ENCODE results near the gene CIRBP. TPM values are rescaled to one million over a fixed set of nuclear protein-coding genes. Genes with fewer than 3 reads are reported as not detected.

The CIRBP gene
- total and polyA plus RNA-seq, 2 of the 13 experiments (the other 11 are each of a cell fraction or from before 2014, with no cell fraction given) = 133 to 140 TPM

DNA sequence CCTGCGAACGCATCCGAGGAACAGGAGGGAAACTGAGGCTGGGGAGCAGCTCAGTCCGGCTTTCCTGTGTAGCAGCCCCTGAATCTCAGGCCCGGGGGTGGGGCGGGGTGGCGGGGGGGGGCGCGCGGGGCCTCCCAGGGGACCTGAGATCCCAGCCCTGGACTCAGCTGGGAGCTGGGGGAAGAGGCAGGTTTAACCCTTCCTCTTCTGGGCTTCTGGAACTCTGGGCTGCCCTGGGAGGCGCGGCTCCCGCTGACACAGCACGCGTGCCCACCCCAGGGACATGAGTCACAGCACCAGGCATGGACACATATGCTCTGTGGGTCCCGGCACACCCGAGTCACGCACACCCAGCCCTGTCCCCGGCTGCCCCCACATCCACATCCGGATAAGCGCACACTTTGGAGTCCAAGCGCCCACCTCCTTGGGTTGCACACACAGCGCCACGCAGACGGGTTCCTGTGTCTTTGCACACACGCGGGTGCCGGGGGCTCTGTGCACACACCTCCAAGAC, 3.5 kb upstream of the CIRBP start (continued):
- TF ChIP-seq ZNF280B (CRISPR knock-in tag; IDR thresholded peaks at IDR 0.05; ENCODE audit: borderline replicate concordance) (no peak), NFKBIZ (CRISPR knock-in tag; IDR thresholded peaks at IDR 0.05) (no peak), ZMYM3 (CRISPR knock-in tag; IDR thresholded peaks at IDR 0.05) (no peak), ZNF205 (CRISPR knock-in tag; IDR thresholded peaks at IDR 0.05) (no peak), ZNF136 (CRISPR knock-in tag; IDR thresholded peaks at IDR 0.05; ENCODE audit: low read depth) (no peak), CAMTA2 (CRISPR knock-in tag; IDR thresholded peaks at IDR 0.05; ENCODE audit: borderline replicate concordance) (no peak), HCFC1 (IDR thresholded peaks at IDR 0.05; ENCODE audit: low read depth, low read length) (no peak), MXI1 (IDR thresholded peaks at IDR 0.05; ENCODE audit: borderline replicate concordance, low read depth, low read length) (no peak), TARDBP (CRISPR knock-in tag; IDR thresholded peaks at IDR 0.05) (0 out of 2 replicates have a peak, but pooled peaks have one; percentile 3), TFDP2 (CRISPR knock-in tag; IDR thresholded peaks at IDR 0.05) (no peak), MAFF (IDR thresholded peaks at IDR 0.05; ENCODE audit: low read depth, low read length) (peak; percentile 5; the same call in 1 of the 2 replicates), NR2F1 (CRISPR knock-in tag; IDR thresholded peaks at IDR 0.05) (no peak), ZSCAN20 (CRISPR knock-in tag; IDR thresholded peaks at IDR 0.05; ENCODE audit: borderline replicate concordance) (no peak), HNRNPUL1 (IDR thresholded peaks at IDR 0.05; ENCODE audit: low read depth, low read length) (no peak), ZBTB8A (CRISPR knock-in tag; IDR thresholded peaks at IDR 0.05; ENCODE audit: borderline replicate concordance, low read depth) (0 out of 2 replicates have a peak, but pooled peaks have one; percentile 26), FOSL1 (CRISPR knock-in tag; IDR thresholded peaks at IDR 0.05; ENCODE audit: borderline replicate concordance) (no peak), NR1H2 (CRISPR knock-in tag; IDR thresholded peaks at IDR 0.05; ENCODE audit: borderline replicate concordance, low read depth) (no peak), ZNF296 (CRISPR knock-in tag; conservative IDR thresholded peaks at IDR 0.05) (peak; percentile 10; the same call in 1 of the 2 replicates), NKX3-1 (CRISPR knock-in tag; IDR thresholded peaks at IDR 0.05) (no peak), MLX (CRISPR knock-in tag; IDR thresholded peaks at IDR 0.05) (no peak), NONO (IDR thresholded peaks at IDR 0.05) (no peak), NONO (CRISPR knock-in tag; conservative IDR thresholded peaks at IDR 0.05) (no peak)
- TF ChIP-seq, protein P1, sequence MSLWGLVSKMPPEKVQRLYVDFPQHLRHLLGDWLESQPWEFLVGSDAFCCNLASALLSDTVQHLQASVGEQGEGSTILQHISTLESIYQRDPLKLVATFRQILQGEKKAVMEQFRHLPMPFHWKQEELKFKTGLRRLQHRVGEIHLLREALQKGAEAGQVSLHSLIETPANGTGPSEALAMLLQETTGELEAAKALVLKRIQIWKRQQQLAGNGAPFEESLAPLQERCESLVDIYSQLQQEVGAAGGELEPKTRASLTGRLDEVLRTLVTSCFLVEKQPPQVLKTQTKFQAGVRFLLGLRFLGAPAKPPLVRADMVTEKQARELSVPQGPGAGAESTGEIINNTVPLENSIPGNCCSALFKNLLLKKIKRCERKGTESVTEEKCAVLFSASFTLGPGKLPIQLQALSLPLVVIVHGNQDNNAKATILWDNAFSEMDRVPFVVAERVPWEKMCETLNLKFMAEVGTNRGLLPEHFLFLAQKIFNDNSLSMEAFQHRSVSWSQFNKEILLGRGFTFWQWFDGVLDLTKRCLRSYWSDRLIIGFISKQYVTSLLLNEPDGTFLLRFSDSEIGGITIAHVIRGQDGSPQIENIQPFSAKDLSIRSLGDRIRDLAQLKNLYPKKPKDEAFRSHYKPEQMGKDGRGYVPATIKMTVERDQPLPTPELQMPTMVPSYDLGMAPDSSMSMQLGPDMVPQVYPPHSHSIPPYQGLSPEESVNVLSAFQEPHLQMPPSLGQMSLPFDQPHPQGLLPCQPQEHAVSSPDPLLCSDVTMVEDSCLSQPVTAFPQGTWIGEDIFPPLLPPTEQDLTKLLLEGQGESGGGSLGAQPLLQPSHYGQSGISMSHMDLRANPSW (CRISPR knock-in tag; IDR thresholded peaks at IDR 0.05; ENCODE audit: borderline replicate concordance) = no peak
- TF ChIP-seq, protein P2, sequence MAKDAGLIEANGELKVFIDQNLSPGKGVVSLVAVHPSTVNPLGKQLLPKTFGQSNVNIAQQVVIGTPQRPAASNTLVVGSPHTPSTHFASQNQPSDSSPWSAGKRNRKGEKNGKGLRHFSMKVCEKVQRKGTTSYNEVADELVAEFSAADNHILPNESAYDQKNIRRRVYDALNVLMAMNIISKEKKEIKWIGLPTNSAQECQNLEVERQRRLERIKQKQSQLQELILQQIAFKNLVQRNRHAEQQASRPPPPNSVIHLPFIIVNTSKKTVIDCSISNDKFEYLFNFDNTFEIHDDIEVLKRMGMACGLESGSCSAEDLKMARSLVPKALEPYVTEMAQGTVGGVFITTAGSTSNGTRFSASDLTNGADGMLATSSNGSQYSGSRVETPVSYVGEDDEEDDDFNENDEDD (CRISPR knock-in tag; IDR thresholded peaks at IDR 0.05; ENCODE audit: borderline replicate concordance) = 0 out of 2 replicates have a peak, but pooled peaks have one; percentile 2

All from HepG2 (cell line).